Osteocyte (in vitro differentiated cells): Measurements from ENCODE around the gene INPPL1. TPM values are rescaled to one million over a fixed set of nuclear protein-coding genes. Genes with fewer than 3 reads are reported as not detected.
"Not testable (repeated sequence)": the region's sequence is repeated elsewhere in the genome, so short reads cannot be mapped to it uniquely, and the experiment has no call there.

Experiments used
- DNase-seq: peaks from one replicate; pipeline ENCODE4 v3.0.0; 2021; ENCODE audit warnings: mixed read lengths; ENCODE audit not compliant: unreplicated experiment; ENCODE audit errors: extremely low spot score
- H3K27ac Mint-ChIP-seq: one replicate; pipeline ENCODE4 v1.8.0; 2021; ENCODE audit warnings: mild to moderate bottlenecking, mixed read lengths; ENCODE audit not compliant: unreplicated experiment
- H3K27me3 Mint-ChIP-seq: one replicate; pipeline ENCODE4 v1.8.0; 2021; ENCODE audit warnings: mixed read lengths; ENCODE audit not compliant: unreplicated experiment
- H3K36me3 Mint-ChIP-seq: one replicate; pipeline ENCODE4 v1.8.0; 2021; ENCODE audit warnings: mixed read lengths; ENCODE audit not compliant: unreplicated experiment
- H3K4me1 Mint-ChIP-seq: one replicate; pipeline ENCODE4 v1.8.0; 2021; ENCODE audit warnings: mixed read lengths; ENCODE audit not compliant: unreplicated experiment
- H3K4me3 Mint-ChIP-seq: one replicate; pipeline ENCODE4 v1.8.0; 2021; ENCODE audit warnings: mild to moderate bottlenecking, moderate library complexity, mixed read lengths; ENCODE audit not compliant: unreplicated experiment
- H3K9me3 Mint-ChIP-seq: one replicate; pipeline ENCODE4 v1.8.0; 2021; ENCODE audit warnings: mixed read lengths; ENCODE audit not compliant: unreplicated experiment
- total RNA-seq: library from RNA; stranded (reverse); gene quantifications from 2 replicates; pipeline ENCODE4 v1.2.1, GENCODE V29; 2021
- TF ChIP-seq, protein P1 (sequence below): fragments of 200-600 bp; sonication (generic); IDR thresholded peaks from 2 replicates; pipeline ENCODE4 v1.5.0; 2021; ENCODE audit warnings: antibody characterized with exemption, mild to moderate bottlenecking, moderate library complexity

INPPL1 gene
- total RNA-seq, 1 donor from 2014 or later = 289 TPM

- no peak overlapping the region for H3K27ac Mint-ChIP-seq
- no peak overlapping the region for H3K4me3 Mint-ChIP-seq
- DNase-seq = no peak
- peaks cover 33% of the 10 kb centered on the region for H3K27me3 Mint-ChIP-seq
- no peaks in the 10 kb centered on the region for H3K9me3 Mint-ChIP-seq
- no peaks in the 10 kb centered on the region for H3K4me1 Mint-ChIP-seq
- no peaks in the 10 kb centered on the region for H3K36me3 Mint-ChIP-seq
- TF ChIP-seq, protein P1, sequence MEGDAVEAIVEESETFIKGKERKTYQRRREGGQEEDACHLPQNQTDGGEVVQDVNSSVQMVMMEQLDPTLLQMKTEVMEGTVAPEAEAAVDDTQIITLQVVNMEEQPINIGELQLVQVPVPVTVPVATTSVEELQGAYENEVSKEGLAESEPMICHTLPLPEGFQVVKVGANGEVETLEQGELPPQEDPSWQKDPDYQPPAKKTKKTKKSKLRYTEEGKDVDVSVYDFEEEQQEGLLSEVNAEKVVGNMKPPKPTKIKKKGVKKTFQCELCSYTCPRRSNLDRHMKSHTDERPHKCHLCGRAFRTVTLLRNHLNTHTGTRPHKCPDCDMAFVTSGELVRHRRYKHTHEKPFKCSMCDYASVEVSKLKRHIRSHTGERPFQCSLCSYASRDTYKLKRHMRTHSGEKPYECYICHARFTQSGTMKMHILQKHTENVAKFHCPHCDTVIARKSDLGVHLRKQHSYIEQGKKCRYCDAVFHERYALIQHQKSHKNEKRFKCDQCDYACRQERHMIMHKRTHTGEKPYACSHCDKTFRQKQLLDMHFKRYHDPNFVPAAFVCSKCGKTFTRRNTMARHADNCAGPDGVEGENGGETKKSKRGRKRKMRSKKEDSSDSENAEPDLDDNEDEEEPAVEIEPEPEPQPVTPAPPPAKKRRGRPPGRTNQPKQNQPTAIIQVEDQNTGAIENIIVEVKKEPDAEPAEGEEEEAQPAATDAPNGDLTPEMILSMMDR = no peak
These were observed 34.9 kb downstream of the INPPL1 start for GRCh38 chr11:72259490-72259889.

DNA sequence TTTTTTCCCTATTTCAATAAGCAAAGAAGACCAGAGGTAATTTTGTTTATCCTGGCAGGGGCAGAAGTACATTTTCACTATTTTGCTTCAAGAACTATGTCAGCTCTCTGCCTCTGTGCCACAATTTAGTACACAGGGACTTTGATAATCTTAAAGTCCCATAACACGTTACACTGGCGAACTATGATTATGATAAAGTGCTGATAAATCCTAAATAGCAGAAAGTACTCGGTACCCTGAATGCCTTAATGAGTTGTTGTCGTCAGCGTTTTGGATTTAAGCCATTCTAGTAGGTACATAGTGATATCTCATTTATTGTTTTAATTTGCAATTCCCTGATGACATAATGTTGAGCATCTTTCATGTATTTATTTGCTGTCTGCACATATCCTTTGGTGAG is 36.0 kb downstream of the INPPL1 start:
- no peak overlapping the region for H3K4me3 Mint-ChIP-seq
- no peak for DNase-seq
- TF ChIP-seq, protein P1 = no peak
- no peaks in the 10 kb centered on the region for H3K9me3 Mint-ChIP-seq
- peaks cover 26% of the 10 kb centered on the region for H3K27me3 Mint-ChIP-seq
- no peak overlapping the region for H3K27ac Mint-ChIP-seq
- no peaks in the 10 kb centered on the region for H3K36me3 Mint-ChIP-seq
- no peaks in the 10 kb centered on the region for H3K4me1 Mint-ChIP-seq

- Mint-ChIP-seq H3K27me3 (peaks cover 31% of the 10 kb centered on the region), H3K4me1 (peaks cover 6% of the 10 kb centered on the region), H3K36me3 (no peaks in the 10 kb centered on the region), H3K4me3 (no peak overlapping the region), H3K9me3 (no peaks in the 10 kb centered on the region), H3K27ac (no peak overlapping the region)
- DNase-seq = no peak
- TF ChIP-seq, protein P1 = no peak
These were observed 38.8 kb downstream of the INPPL1 start for GRCh38 chr11:72263361-72263760.

GRCh38 chr11:72265951-72266350 is 41.4 kb downstream of the INPPL1 start:
- Mint-ChIP-seq H3K36me3 (no peaks in the 10 kb centered on the region), H3K27ac (no peak overlapping the region), H3K4me1 (peaks cover 6% of the 10 kb centered on the region), H3K27me3 (peaks cover 33% of the 10 kb centered on the region), H3K9me3 (no peaks in the 10 kb centered on the region), H3K4me3 (no peak overlapping the region)
- TF ChIP-seq, protein P1 = no peak
- DNase-seq = no peak

GRCh38 chr11:72266960-72267359 is 42.4 kb downstream of the INPPL1 start:
- H3K9me3 Mint-ChIP-seq, H3K36me3 Mint-ChIP-seq, DNase-seq: not testable (repeated sequence)

More at GRCh38 chr11:72266960-72267359, 42.4 kb downstream of the INPPL1 start:
- H3K27ac Mint-ChIP-seq, H3K4me3 Mint-ChIP-seq, H3K4me1 Mint-ChIP-seq: not testable (repeated sequence)
- H3K27me3 Mint-ChIP-seq = peaks cover 38% of the 10 kb centered on the region
